Lower leg skin (tissue), 4 donors: ENCODE measurements around the gene GPRC5C. TPM values are rescaled to one million over a fixed set of nuclear protein-coding genes. Genes with fewer than 3 reads are reported as not detected.

Source experiments
- DNase-seq, 2 donors: peaks; one replicate each; pipeline ENCODE4 v3.0.0-alpha.2; 2019; ENCODE audit warnings: low spot score in 2 of 2
- H3K4me3 ChIP-seq: fragments of 200-600 bp; sonication (generic); 2 replicates; pipeline ENCODE4 v1.5.1; 2017; ENCODE audit warnings: mild to moderate bottlenecking, low read depth; ENCODE audit not compliant: poor library complexity, severe bottlenecking
- CTCF ChIP-seq, 3 donors: fragments of 450-650 bp; IDR thresholded peaks; one replicate each; pipeline ENCODE4 v1.5.1; 2016; ENCODE audit warnings: antibody characterized with exemption in 3 of 3, mild to moderate bottlenecking in 3 of 3, moderate library complexity in 2 of 3
- POLR2A ChIP-seq, 2 donors: fragments of 450-650 bp; IDR thresholded peaks; one replicate each; pipeline ENCODE4 v1.6.1; 2016 to 2017; ENCODE audit warnings: antibody characterized with exemption in 2 of 2, mild to moderate bottlenecking in 1 of 2, moderate library complexity in 1 of 2
- WGBS, 2 donors: methylation state at CpG; one replicate each; pipeline ENCODE4 v1.1.5; 2018; 5-methylcytosine and 5-hydroxymethylcytosine counted together
- intact Hi-C: fragments of 100-400 bp; cut with DNase I; formaldehyde crosslinking; loops from one replicate; pipeline ENCODE4 v1.15.0; 2023; ENCODE audit warnings: low total_unique reads
- total RNA-seq, 4 donors: library from RNA; depleted of rRNA; stranded (reverse); fragments of >200 nt; gene quantifications; one replicate each; pipeline ENCODE4 v1.1.0, GENCODE V29; 2016

The GPRC5C gene
- total RNA-seq, 4 donors from 2014 or later: 80.3 to 147 (median 99.1) TPM

- WGBS, 2 donors: 64 to 66% methylated on average over 4 of the region's 4 CpGs
- no peak for TF ChIP-seq POLR2A (IDR thresholded peaks at IDR 0.05)
- TF ChIP-seq CTCF (IDR thresholded peaks at IDR 0.05): no peak
- DNase-seq: no peak
- intact Hi-C loops: no loop called here
- H3K4me3 ChIP-seq: no peak overlapping the region
Observed at GRCh38 chr17:74408815-74409214, 23.1 kb upstream of the GPRC5C start.

- no peak for DNase-seq
- TF ChIP-seq CTCF (IDR thresholded peaks at IDR 0.05) (no peak), POLR2A (IDR thresholded peaks at IDR 0.05) (no peak)
- intact Hi-C loops: no loop called here
- no peak overlapping the region for H3K4me3 ChIP-seq
- 72 to 85% methylated on average over 4 of the region's 4 CpGs for WGBS, 2 donors
Observed at GRCh38 chr17:74410001-74410443, 21.9 kb upstream of the GPRC5C start.

GRCh38 chr17:74412581-74412980 is 19.3 kb upstream of the GPRC5C start:
- DNase-seq: no peak
- TF ChIP-seq CTCF (IDR thresholded peaks at IDR 0.05): no peak
- TF ChIP-seq POLR2A (IDR thresholded peaks at IDR 0.05): no peak
- 94 to 97% methylated on average over 8 of the region's 8 CpGs for whole genome bisulfite sequencing, 2 donors
- intact Hi-C loops: no loop called here
- H3K4me3 ChIP-seq: no peak overlapping the region

GRCh38 chr17:74413491-74413890 is 18.4 kb upstream of the GPRC5C start:
- no peak overlapping the region for H3K4me3 ChIP-seq
- WGBS, 2 donors: 66 to 76% methylated on average over 7 of the region's 7 CpGs
- no peak for DNase-seq
- TF ChIP-seq CTCF (IDR thresholded peaks at IDR 0.05) (no peak), POLR2A (IDR thresholded peaks at IDR 0.05) (no peak)
- intact Hi-C loops: no loop called here

- intact Hi-C loops: no loop called here
- no peak for DNase-seq
- TF ChIP-seq CTCF (IDR thresholded peaks at IDR 0.05): no peak
- no peak for TF ChIP-seq POLR2A (IDR thresholded peaks at IDR 0.05)
- H3K4me3 ChIP-seq: no peak overlapping the region
- 89 to 90% methylated on average over 3 of the region's 3 CpGs for WGBS, 2 donors
Observed at GRCh38 chr17:74414510-74414909, 17.4 kb upstream of the GPRC5C start.
